Measurements from ENCODE around the gene ANKRD40CL.

The ANKRD40CL gene

DNA sequence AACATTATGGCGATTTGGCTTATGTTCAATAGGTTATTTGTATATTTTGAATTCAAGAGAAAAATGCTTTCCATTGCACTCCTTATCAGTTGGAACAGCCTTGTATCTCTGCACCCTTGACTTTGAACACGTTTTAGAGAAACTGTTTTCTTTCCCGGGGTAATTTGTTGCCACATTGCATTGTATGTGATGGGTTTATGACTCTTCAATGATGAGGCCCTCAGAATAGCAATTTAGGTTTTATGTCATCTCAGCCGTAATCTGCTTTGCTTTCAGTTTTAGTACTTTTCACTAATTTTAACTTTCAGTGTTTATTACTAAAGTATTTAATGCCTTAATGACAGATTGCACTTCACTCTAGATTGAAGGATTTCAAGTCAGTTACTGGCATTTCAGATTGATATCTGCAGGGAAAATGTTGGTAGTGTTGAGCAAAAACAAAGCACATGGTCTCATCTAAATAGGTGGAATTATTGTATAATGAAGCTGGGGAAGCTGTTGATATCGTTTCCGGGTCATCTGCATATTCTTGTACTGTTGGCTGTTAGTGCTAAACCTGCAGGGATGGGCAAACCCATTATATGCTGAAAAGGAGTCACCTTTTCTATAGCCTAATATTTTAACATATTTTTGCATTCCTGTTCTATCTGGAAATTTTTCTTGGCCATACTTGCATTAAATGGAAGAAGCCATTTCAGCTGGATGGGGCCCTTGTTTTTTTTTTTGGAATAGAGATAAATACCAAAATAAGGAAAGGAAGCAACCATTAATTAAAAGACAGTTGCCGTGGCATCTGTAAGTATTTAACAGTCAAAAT is 45.9 kb downstream of the ANKRD40CL start:
- Mint-ChIP-seq H3K4me1 (peaks cover 24% of the 10 kb centered on the region), H3K9me3 (no peaks in the 10 kb centered on the region), H3K27ac (peak overlapping the region; percentile 86 to 100 (median 100)), H3K27me3 (ENCODE audit: low read depth) (no peaks in the 10 kb centered on the region), H3K36me3 (ENCODE audit: low read depth) (peaks cover 3% of the 10 kb centered on the region), H3K4me3 (peak overlapping the region; percentile 96 to 98 (median 96))
- TF ChIP-seq, protein P1, sequence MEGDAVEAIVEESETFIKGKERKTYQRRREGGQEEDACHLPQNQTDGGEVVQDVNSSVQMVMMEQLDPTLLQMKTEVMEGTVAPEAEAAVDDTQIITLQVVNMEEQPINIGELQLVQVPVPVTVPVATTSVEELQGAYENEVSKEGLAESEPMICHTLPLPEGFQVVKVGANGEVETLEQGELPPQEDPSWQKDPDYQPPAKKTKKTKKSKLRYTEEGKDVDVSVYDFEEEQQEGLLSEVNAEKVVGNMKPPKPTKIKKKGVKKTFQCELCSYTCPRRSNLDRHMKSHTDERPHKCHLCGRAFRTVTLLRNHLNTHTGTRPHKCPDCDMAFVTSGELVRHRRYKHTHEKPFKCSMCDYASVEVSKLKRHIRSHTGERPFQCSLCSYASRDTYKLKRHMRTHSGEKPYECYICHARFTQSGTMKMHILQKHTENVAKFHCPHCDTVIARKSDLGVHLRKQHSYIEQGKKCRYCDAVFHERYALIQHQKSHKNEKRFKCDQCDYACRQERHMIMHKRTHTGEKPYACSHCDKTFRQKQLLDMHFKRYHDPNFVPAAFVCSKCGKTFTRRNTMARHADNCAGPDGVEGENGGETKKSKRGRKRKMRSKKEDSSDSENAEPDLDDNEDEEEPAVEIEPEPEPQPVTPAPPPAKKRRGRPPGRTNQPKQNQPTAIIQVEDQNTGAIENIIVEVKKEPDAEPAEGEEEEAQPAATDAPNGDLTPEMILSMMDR (IDR thresholded peaks at IDR 0.05; ENCODE audit: unreplicated experiment in 3 of 3) = no peak

DNA sequence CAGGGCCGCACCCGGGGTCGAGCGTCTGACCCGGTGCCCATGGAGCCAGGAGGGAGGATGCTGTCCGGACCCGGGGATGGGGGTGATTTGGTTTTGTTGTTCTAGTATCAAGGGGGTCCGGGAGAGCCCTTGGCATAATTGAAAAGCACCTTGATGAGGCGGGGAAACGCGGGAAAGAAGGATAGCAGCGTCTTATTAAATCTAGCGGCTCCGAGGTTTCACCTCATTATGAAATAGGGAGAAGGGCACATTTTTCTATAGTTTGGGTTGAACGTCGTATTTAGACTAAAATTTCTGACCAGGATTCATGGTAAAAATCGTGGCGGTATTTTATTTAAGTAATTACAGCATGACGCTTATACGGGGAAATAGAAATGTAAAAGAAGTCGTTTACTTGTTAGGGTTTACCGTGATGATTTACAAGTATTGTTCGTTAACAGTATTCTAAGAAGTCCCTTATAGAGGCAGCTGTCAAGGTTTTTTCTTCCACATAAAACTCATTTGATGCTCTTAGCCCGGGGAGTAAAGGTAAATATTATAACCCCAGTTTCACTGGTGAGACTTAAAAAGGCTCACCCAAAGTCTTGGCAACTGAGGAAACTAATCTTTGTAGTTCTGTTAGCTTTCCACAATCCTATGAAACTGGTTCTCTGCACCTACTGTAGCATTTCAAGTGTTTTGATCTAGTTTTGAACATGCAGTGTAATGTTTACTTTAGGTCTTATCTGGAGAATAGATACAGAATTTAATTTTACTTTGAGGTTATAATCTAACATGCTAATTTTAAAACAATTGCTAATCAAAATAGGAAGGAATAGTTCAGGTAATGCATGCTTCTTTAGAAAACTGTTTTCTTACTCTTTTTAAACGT is 47.2 kb downstream of the ANKRD40CL start:
- Mint-ChIP-seq H3K4me1 (peaks cover 24% of the 10 kb centered on the region), H3K9me3 (no peaks in the 10 kb centered on the region), H3K36me3 (ENCODE audit: low read depth) (peaks cover 3% of the 10 kb centered on the region), H3K27me3 (ENCODE audit: low read depth) (no peaks in the 10 kb centered on the region), H3K4me3 (peak overlapping the region; percentile 96 to 98 (median 96)), H3K27ac (peak overlapping the region; percentile 86 to 100 (median 100))
- TF ChIP-seq, protein P1 (IDR thresholded peaks at IDR 0.05; ENCODE audit: unreplicated experiment in 3 of 3) = no peak

DNA sequence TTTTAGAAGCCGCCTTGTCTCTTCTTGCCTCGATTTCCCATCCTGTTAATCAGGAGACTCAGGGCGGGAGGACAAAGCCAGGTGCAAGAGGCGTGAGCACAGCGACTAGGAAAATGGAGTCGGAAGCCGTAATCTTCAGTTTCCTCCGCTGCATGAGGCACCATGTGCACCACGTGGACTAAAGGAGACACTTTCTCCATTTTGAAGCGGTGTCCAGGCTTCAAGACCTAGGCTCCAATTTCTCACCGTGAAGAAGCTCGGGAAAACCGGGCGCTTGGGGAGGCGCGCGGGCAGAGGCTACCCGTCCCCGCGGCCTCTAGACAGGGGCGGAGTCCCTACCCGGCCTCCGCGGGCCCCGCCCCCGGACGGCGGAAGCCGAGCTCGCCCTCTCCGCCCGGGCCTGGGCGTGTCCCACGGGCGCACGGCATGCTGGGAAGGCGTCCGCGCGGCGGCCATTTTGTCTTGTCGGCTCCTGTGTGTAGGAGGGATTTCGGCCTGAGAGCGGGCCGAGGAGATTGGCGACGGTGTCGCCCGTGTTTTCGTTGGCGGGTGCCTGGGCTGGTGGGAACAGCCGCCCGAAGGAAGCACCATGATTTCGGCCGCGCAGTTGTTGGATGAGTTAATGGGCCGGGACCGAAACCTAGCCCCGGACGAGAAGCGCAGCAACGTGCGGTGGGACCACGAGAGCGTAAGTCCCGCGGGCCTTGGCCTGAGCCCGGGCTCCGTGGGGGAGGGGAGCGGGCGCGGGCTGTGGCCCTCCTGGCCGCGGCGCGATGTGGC is 48.0 kb downstream of the ANKRD40CL start, which contains the start of gene LUC7L3:
Gene LUC7L3 (plus strand): TSS at position 460 of the 780 bp plus-strand sequence. CDS start 130 bp downstream, at position 590.
- H3K4me3 Mint-ChIP-seq = peak within 1 kb of the TSS; percentile 96 to 98 (median 96)
- peaks cover 24% of the 10 kb centered on the region for H3K4me1 Mint-ChIP-seq
- H3K36me3 Mint-ChIP-seq (ENCODE audit: low read depth) = peaks cover 3% of the 10 kb centered on the region
- TF ChIP-seq, protein P1 (IDR thresholded peaks at IDR 0.05; ENCODE audit: unreplicated experiment in 3 of 3) = no peak
- H3K9me3 Mint-ChIP-seq = no peaks in the 10 kb centered on the region
- H3K27ac Mint-ChIP-seq = peak within 1 kb of the TSS; percentile 86 to 100 (median 100)
- H3K27me3 Mint-ChIP-seq (ENCODE audit: low read depth) = no peaks in the 10 kb centered on the region

DNA sequence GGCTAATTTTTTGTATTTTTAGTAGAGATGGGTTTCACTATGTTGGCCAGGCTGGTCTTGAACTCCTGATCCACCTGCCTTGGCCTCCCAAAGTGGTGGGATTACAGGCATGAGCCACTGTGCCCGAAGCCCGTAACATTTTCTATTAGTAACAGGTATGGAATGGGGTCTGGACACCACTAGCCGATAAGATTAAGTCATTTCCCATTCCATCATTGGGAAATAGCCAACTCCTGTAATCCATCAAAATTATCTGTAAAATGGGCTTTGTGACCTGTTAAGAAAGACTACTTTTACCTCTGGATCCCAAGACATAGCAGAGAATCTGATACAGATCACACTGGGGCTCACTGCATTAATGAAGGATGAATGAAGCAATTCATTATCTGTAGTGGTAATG is 51.8 kb downstream of the ANKRD40CL start:
- H3K27me3 Mint-ChIP-seq (ENCODE audit: low read depth) = no peaks in the 10 kb centered on the region
- H3K36me3 Mint-ChIP-seq (ENCODE audit: low read depth) = no peaks in the 10 kb centered on the region
- H3K4me1 Mint-ChIP-seq = peaks cover 10% of the 10 kb centered on the region
- TF ChIP-seq, protein P1 (IDR thresholded peaks at IDR 0.05; ENCODE audit: unreplicated experiment in 3 of 3) = no peak
- H3K9me3 Mint-ChIP-seq = no peaks in the 10 kb centered on the region
- no peak overlapping the region for H3K4me3 Mint-ChIP-seq
- H3K27ac Mint-ChIP-seq = no peak overlapping the region

DNA sequence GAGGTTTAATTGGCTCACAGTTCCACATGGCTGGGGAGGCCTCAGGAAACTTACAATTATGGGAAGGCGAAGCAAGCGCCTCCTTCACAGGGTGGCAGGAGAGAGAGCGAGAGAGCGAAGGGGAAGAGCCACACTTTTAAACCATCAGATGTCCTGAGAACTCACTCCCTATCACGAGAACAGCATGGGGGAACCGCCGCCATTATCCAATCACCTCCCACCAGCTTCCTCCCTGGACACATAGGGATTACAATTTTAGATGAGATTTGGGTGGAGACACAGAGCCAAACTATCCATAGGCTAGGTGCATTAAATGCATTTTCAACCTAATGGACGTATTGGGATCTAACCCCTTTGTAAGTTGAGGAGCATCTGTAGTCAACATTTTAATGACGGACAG is 54.7 kb downstream of the ANKRD40CL start:
- peak overlapping the region; percentile 7 to 88 (median 81) for H3K27ac Mint-ChIP-seq
- H3K4me1 Mint-ChIP-seq = peaks cover 26% of the 10 kb centered on the region
- TF ChIP-seq, protein P1 (IDR thresholded peaks at IDR 0.05; ENCODE audit: unreplicated experiment in 3 of 3) = no peak
- no peaks in the 10 kb centered on the region for H3K9me3 Mint-ChIP-seq
- H3K4me3 Mint-ChIP-seq = peak overlapping the region; percentile 3 to 6 (median 3)
- H3K36me3 Mint-ChIP-seq (ENCODE audit: low read depth) = no peaks in the 10 kb centered on the region
- no peaks in the 10 kb centered on the region for H3K27me3 Mint-ChIP-seq (ENCODE audit: low read depth)

Data from nephron (organoid).